ENCODE measurements around the gene TNFAIP8L1.

Gene TNFAIP8L1

GRCh38 chr19:4642625-4643024 is 3.3 kb downstream of the TNFAIP8L1 start:
- DNase-seq, result no peak
- no peaks in the 10 kb centered on the region for H3K36me3 ChIP-seq (replicated peaks; ENCODE audit: insufficient read depth, low read length)

DNA sequence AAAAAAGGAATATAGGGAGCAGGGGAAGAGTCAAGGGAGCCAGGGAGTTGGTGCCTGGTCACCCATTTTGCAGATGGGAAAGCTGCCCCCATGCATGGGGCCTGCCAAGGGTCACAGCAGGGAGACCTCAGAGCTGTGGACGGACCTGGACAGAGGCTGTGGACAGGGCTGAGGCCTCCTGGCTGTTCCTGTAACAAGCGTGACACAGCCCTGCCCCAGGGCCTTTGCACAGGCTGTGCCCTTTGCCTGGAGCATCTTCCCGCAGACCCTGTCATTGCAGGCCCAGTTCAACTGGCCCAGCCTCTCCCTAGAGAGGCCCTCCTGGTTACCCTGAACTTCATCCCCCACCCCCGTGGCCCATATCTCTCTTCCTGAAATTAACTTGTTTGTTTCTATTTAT is 6.4 kb downstream of the TNFAIP8L1 start:
- Histone ChIP-seq H3K27me3 (replicated peaks; ENCODE audit: insufficient read depth, low read length) (no peaks in the 10 kb centered on the region), H2AFZ (ENCODE audit: low read length) (no peak overlapping the region), H3K9ac (ENCODE audit: low read length) (no peak overlapping the region)

More at GRCh38 chr19:4642625-4643024, 3.3 kb downstream of the TNFAIP8L1 start:
- H3K27ac ChIP-seq (ENCODE audit: low read length), result no peak overlapping the region
- no peak overlapping the region for H3K9ac ChIP-seq (ENCODE audit: low read length)
- 0 out of 2 replicates have a peak, but pooled peaks cover 5% of the 10 kb centered on the region for H3K4me1 ChIP-seq (ENCODE audit: low read length)
- H4K20me1 ChIP-seq (ENCODE audit: insufficient read depth, low read length), result no peaks in the 10 kb centered on the region
- H3K27me3 ChIP-seq (replicated peaks; ENCODE audit: insufficient read depth, low read length), result no peaks in the 10 kb centered on the region
- no peak overlapping the region for H3K4me3 ChIP-seq (ENCODE audit: low read length)
- no peak for TF ChIP-seq CTCF (IDR thresholded peaks at IDR 0.05; ENCODE audit: low read length)
- no peak for TF ChIP-seq EZH2phosphoT487 (IDR thresholded peaks at IDR 0.05; ENCODE audit: low read length)
- TF ChIP-seq EZH2 (optimal IDR thresholded peaks at IDR 0.05; ENCODE audit: low read depth, low read length), result no peak
- no peak overlapping the region for H2AFZ ChIP-seq (ENCODE audit: low read length)
- H3K9me2 ChIP-seq (replicated peaks; ENCODE audit: insufficient read depth, low read length), result no peaks in the 10 kb centered on the region
- H3K79me2 ChIP-seq (ENCODE audit: low read length), result no peaks in the 10 kb centered on the region
- H3K4me2 ChIP-seq (ENCODE audit: low read depth, low read length), result no peak overlapping the region
- no peaks in the 10 kb centered on the region for H3K9me3 ChIP-seq (replicated peaks; ENCODE audit: insufficient read depth, low read length)
- H3F3A ChIP-seq (ENCODE audit: insufficient read depth, low read length), result peaks cover 6% of the 10 kb centered on the region; the same call in 1 of the 2 replicates

DNA sequence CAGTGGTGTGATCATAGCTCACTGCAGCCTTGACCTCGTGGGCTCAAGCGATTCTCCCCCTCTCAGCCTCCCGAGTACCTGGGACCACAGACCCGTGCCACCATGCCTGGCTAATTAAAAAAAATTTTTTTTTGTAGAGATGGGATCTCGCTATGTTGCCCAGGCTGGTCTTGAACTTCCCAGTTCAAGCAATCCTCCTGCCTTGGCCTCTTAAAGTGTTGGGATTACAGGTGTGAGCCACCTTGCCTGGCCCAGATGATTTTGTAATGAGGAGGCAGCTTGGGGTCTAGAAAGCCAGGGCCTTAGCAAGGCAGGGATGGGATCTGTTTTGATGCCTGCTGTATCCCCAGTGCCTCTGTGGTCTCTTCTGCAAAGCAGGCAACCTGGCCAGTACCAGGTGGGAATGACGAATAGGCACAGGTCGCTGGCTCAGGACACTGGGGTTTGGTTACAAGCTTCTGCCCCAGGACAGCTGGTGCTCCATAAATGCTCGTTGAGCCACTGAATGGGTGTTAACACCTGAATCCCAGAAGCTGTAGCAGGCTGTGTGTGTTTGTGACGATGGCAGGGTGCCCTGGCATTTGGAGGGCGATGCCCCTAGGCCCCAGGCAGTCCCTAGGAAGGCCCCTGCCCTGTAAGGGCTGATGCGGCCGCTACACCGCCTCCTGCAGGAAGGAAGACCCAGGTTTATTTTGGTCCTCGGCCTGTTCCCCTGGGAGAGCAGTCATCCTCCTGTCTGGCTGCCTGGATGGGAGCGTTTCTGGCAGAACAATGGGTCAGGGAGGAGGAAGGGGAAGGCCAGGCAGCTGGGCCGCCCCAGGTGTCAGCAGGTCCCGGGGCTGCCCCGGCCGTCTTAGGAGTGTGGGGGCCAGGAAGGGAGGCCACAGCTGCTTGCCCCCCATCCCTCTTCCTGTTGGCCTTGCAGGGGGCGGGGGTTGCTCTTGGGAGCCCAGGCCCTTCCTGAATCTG is 8.6 kb downstream of the TNFAIP8L1 start:
- DNase-seq, result no peak
- H3K9ac ChIP-seq (ENCODE audit: low read length), result no peak overlapping the region
- no peaks in the 10 kb centered on the region for H3K36me3 ChIP-seq (replicated peaks; ENCODE audit: insufficient read depth, low read length)
- H3K9me3 ChIP-seq (replicated peaks; ENCODE audit: insufficient read depth, low read length), result no peaks in the 10 kb centered on the region
- H3K4me2 ChIP-seq (ENCODE audit: low read depth, low read length), result no peak overlapping the region
- no peaks in the 10 kb centered on the region for H3K9me2 ChIP-seq (replicated peaks; ENCODE audit: insufficient read depth, low read length)
- H3K27me3 ChIP-seq (replicated peaks; ENCODE audit: insufficient read depth, low read length), result no peaks in the 10 kb centered on the region
- H3K27ac ChIP-seq (ENCODE audit: low read length), result no peak overlapping the region
- H4K20me1 ChIP-seq (ENCODE audit: insufficient read depth, low read length), result no peaks in the 10 kb centered on the region
- H2AFZ ChIP-seq (ENCODE audit: low read length), result no peak overlapping the region
- H3K4me3 ChIP-seq (ENCODE audit: low read length), result no peak overlapping the region
- no peaks in the 10 kb centered on the region for H3K79me2 ChIP-seq (ENCODE audit: low read length)
- no peaks in the 10 kb centered on the region for H3F3A ChIP-seq (ENCODE audit: insufficient read depth, low read length)
- H3K4me1 ChIP-seq (ENCODE audit: low read length), result no peaks in the 10 kb centered on the region
- TF ChIP-seq CTCF (IDR thresholded peaks at IDR 0.05; ENCODE audit: low read length) (no peak), EZH2 (optimal IDR thresholded peaks at IDR 0.05; ENCODE audit: low read depth, low read length) (no peak), EZH2phosphoT487 (IDR thresholded peaks at IDR 0.05; ENCODE audit: low read length) (no peak)

More for the DNA sequence above, 6.4 kb downstream of the TNFAIP8L1 start:
- no peaks in the 10 kb centered on the region for H4K20me1 ChIP-seq (ENCODE audit: insufficient read depth, low read length)
- TF ChIP-seq EZH2phosphoT487 (IDR thresholded peaks at IDR 0.05; ENCODE audit: low read length) (no peak), EZH2 (optimal IDR thresholded peaks at IDR 0.05; ENCODE audit: low read depth, low read length) (no peak), CTCF (IDR thresholded peaks at IDR 0.05; ENCODE audit: low read length) (no peak)
- no peaks in the 10 kb centered on the region for H3K36me3 ChIP-seq (replicated peaks; ENCODE audit: insufficient read depth, low read length)
- no peak overlapping the region for H3K27ac ChIP-seq (ENCODE audit: low read length)
- no peaks in the 10 kb centered on the region for H3K9me3 ChIP-seq (replicated peaks; ENCODE audit: insufficient read depth, low read length)
- no peak overlapping the region for H3K4me3 ChIP-seq (ENCODE audit: low read length)
- no peaks in the 10 kb centered on the region for H3K9me2 ChIP-seq (replicated peaks; ENCODE audit: insufficient read depth, low read length)
- H3K4me1 ChIP-seq (ENCODE audit: low read length), result no peaks in the 10 kb centered on the region
- no peaks in the 10 kb centered on the region for H3K79me2 ChIP-seq (ENCODE audit: low read length)
- H3K4me2 ChIP-seq (ENCODE audit: low read depth, low read length), result no peak overlapping the region
- no peak for DNase-seq
- H3F3A ChIP-seq (ENCODE audit: insufficient read depth, low read length), result no peaks in the 10 kb centered on the region
